ENCODE measurements around the gene GATA1.

GATA1 gene

DNA sequence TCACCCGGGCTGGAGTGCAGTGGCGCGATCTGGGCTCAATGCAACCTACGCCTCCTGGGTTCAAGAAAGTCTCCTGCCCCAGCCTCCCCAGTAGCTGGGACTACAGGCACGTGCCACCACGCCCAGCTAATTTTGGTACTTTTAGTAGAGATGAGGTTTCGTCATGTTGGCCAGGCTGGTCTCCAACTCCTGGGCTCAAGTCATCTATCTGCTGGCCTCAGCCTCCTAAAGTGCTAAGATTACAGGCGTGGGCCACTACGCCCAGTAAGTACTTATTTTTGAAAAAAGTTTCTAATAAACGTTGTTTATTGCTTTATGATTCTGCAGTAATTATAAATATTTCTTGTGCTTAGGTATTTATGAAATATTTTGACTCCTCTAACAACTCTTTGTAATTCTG lies 53.3 kb downstream of the GATA1 start:
- no peak for DNase-seq (ENCODE audit: extremely low read depth in 1 of 2, low read depth in 1 of 2)
